Measurements from ENCODE around the gene PDLIM7.

PDLIM7 gene

DNA sequence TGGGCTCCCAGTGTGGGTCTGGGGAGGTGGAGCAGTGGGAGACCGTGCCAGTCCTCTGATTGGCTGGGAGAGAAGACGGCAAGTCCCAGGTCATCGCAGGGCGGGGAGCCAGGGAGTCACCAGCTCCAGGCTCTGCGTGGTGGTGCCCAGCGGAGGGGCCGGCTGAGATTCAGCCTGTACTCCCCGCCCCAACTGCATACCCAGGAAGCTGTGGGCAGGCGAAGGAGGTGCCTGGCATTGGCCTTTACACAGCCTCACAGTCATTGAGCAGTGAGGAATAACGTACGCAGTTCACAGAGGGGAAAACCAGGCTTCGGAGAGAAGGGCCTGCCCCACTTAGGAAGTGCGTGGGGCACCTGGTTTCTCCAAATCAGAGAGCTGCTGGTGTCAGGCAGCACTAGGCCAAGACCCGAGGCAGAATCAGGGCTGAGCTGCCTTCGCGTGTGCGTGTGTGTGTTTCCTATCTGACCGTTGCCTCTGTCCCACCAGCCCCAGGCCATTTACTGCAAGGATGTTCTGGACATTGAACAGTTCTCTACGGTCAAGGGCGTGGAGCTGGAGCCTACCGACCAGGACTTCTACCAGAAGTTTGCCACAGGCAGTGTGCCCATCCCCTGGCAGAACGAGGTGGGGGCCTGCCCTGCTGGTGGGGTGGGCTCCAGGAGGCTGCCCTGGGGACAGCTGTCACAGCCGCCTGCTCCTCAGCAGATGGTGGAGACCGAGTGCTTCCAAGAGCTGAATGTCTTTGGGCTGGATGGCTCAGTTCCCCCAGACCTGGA, 57.0 kb downstream of the PDLIM7 start:
- no peak for DNase-seq

- DNase-seq: no peak
Observed at GRCh38 chr5:177439518-177440053, 57.8 kb downstream of the PDLIM7 start.

- DNase-seq: no peak
Observed at GRCh38 chr5:177438468-177438867, 58.9 kb downstream of the PDLIM7 start.

GRCh38 chr5:177437623-177438022, 59.8 kb downstream of the PDLIM7 start:
- DNase-seq: peak; percentile 24

- no peak for DNase-seq
Observed at GRCh38 chr5:177435847-177436536, 61.4 kb downstream of the PDLIM7 start.

DNA sequence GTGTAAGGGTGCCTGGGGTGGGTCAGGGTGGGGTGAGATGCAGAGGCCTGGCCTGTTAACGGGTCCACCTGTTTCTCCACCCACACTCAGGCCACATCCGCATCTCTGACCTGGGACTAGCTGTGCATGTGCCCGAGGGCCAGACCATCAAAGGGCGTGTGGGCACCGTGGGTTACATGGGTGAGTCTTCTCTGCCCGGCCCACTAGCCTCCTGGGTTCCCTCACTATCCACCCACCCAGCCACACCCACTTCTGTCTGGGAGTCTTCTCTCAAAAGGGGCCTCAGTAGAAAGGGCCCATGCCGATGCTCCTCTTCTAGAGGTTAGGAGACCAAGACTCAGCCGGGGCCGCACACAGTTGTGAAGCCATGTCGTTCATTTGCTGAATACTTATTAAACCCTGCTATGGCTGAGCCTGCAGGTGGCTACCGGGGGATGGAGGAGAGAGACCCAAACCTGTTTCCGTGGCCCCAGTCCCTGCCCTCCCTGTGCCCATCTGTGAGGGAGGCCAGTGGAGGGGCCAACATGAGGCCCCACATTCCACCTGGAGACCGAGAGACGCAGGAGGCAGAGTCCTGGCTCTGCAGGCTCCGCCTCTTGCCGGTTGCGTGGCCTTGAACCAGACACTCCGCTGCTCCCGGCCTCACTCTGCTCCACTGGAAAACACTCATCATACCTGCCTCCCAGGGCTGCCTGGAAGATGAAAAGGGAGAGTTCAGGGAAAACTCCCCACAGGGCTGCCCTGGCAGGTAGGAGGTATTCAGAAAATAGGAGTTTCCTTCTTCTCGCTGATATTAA, 62.3 kb downstream of the PDLIM7 start:
- no peak for DNase-seq

DNA sequence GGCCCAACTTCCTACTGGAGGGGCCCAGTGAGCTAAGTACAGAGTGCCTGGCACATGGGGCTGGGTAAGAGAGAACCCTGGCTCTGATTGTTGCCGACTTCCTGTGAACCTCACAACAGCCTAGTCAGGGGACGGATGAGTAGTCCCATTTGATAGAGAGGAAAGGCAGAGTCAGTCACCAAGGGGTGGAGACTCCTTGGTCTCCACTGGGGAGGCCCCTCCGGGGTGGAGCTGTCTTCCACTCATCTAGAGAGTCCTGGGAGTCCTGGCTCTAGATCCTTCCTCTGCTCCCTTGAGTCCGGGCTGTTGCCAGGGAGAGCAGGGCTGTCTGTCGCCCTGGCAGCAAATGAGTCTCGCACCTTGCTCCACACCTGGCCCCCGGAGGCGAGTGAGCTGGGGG, 63.0 kb downstream of the PDLIM7 start:
- no peak for DNase-seq

GRCh38 chr5:177433658-177434217, 63.7 kb downstream of the PDLIM7 start:
- DNase-seq: no peak

Data from right forelimb (tissue), 1 donor.